Body of pancreas (tissue), 4 donors: Measurements from ENCODE around the gene THOC7.

Experiments
- CTCF ChIP-seq, 7 experiments: fragments of 450-650 bp in 4 of 7; fragments of 200-600 bp in 3 of 7; sonication (generic) in 3 of 7; IDR thresholded peaks; one replicate each; pipeline ENCODE4 v1.5.1; 2016 to 2019; ENCODE audit warnings: antibody characterized with exemption in 7 of 7
- POLR2A ChIP-seq, 3 donors: fragments of 450-650 bp; IDR thresholded peaks; one replicate each; pipeline ENCODE4 v1.6.1; 2016; ENCODE audit warnings: antibody characterized with exemption in 3 of 3, mild to moderate bottlenecking in 2 of 3

- TF ChIP-seq CTCF (IDR thresholded peaks at IDR 0.05) (no peak), POLR2A (IDR thresholded peaks at IDR 0.05) (no peak)
Measured at GRCh38 chr3:63877737-63878393, 14.3 kb upstream of the THOC7 start.
